Measurements from ENCODE around the gene KRI1.
A peak's percentile ranks its signal among the peaks of the same experiment; 100 is the strongest.

Gene KRI1

DNA sequence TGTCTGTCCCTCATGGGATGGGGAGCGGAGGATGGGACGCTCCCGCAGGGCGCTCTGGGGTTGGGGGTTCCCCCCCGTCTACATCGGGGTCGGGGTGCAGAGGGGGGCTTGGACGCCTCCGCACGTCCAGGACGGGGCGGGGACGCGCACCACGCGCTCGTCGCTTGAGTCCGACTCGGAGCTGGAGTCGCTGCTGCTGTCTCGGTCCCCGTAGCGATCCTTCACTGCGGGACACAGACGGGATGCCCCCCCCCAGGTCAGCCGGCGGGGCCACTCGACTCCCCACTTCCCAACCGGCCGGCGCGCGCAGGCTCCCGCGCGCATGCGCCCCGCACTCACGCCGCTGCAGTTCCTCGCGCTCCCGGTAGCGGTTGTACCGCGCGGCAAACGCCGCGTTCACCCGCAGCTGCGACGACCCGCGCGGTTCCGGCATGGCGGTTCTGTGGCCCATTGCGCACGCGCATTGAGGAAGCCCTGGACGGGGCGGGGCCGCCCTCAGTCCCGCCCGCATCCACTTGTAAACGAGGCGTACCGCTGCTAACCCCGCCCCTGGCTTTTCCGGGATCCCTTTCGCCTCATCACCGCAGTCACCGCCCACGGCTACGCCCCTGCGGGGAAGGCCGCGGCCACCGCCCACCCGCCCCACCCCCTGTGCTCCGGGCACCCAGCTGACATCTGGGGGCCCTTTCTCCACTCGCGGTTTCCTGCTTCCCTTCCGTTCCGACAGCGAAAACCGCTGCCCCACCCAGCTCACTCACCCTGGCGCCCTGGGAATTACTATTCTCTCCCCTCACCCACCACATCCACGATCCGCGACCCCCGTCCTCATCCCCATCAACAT, at the start of gene KRI1:
Gene KRI1, minus strand, starts transcription at position 444 of the 841 bp plus-strand sequence. Its CDS starts 11 bp downstream, at position 433.
- no peak for TF ChIP-seq CTCF (IDR thresholded peaks at IDR 0.05; ENCODE audit: control extremely low read depth, extremely low read depth, low read depth, missing control alignments)

GRCh38 chr19:10612499-10613119, 46.8 kb upstream of the KRI1 start:
- no peak for TF ChIP-seq CTCF (IDR thresholded peaks at IDR 0.05; ENCODE audit: control extremely low read depth, extremely low read depth, low read depth, missing control alignments)
- POLR2A ChIA-PET, result no interaction called here
- CTCF ChIA-PET, result interaction anchor here (1.2 to 2.3 kb wide), 4 partner anchors 18 to 34 kb away, joined by 3 to 16 read pairs (median 11); no protein-coding TSS in a partner anchor
- DNase-seq (ENCODE audit: extremely low spot score), result peak; percentile 13

More for the DNA sequence above, at the start of gene KRI1:
- ChIA-PET POLR2A (interaction anchor here (0.7 kb wide), 1 partner anchor 817 kb away, joined by 4 read pairs; no protein-coding TSS in a partner anchor), CTCF (interaction anchor here (1.0 to 5.6 kb wide), 3 partner anchors 15 to 78 kb away, joined by 5 to 46 read pairs (median 11); no protein-coding TSS in a partner anchor)
- DNase-seq (ENCODE audit: extremely low spot score), result peak; percentile 98

DNA sequence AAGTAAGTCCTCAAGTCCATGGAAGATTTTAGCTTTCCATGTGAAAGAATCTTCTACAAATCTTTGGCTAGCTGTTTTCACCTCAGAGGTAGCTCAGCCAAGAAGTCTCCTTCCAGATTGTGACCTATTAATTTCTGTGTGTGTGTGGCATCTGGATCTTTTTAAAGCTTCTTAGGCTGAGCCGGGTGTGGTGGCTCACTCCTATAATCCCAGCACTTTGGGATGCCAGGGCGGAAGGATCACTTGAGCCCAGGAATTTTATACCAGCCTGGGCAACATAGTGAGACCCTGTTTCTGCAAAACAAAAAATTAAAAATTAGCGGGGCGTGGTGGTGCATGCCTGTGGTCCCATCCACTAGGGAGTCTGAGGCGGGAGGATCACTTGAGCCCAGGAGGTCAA, 46.1 kb upstream of the KRI1 start:
- TF ChIP-seq CTCF (IDR thresholded peaks at IDR 0.05; ENCODE audit: control extremely low read depth, extremely low read depth, low read depth, missing control alignments), result no peak
- POLR2A ChIA-PET, result interaction anchor here (0.6 kb wide), 1 partner anchor 50 kb away, joined by 5 read pairs; no protein-coding TSS in a partner anchor
- CTCF ChIA-PET, result interaction anchor here (1.2 to 2.3 kb wide), 4 partner anchors 17 to 35 kb away, joined by 3 to 16 read pairs (median 11); no protein-coding TSS in a partner anchor
- no peak for DNase-seq (ENCODE audit: extremely low spot score)

DNA sequence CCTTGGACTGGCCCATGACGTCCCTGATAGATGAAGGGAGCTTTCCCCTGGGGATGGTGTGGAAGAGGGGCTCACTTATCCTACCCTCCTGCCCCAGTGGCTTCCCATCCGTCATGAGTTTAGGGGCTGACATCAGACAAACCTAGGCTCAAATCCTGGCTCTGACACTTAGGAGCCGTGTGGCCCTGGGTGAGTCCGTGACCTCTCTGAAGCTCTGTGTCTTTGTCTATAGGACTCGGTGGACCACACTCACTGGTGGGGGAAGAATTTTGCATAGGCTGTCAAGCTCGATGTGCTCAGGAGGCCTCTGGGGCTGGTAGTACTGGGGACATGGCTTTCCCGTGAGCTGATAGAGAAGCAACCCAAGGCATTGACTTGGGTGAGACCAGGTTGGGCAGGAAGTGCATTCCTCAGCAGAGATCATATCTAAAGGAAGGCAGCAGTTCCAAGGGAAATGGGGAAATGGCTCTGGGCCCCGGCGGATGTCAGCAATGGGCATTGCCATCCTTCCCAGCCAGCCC, 38.7 kb upstream of the KRI1 start:
- CTCF ChIA-PET, result interaction anchor here (1.2 to 5.3 kb wide), 7 partner anchors 24 to 188 kb away, joined by 3 to 26 read pairs (median 5); no protein-coding TSS in a partner anchor
- POLR2A ChIA-PET, result interaction anchor here (0.6 kb wide), 1 partner anchor 924 kb away, joined by 3 read pairs; no protein-coding TSS in a partner anchor
- peak; percentile 64 for DNase-seq (ENCODE audit: extremely low spot score)
- no peak for TF ChIP-seq CTCF (IDR thresholded peaks at IDR 0.05; ENCODE audit: control extremely low read depth, extremely low read depth, low read depth, missing control alignments)

DNA sequence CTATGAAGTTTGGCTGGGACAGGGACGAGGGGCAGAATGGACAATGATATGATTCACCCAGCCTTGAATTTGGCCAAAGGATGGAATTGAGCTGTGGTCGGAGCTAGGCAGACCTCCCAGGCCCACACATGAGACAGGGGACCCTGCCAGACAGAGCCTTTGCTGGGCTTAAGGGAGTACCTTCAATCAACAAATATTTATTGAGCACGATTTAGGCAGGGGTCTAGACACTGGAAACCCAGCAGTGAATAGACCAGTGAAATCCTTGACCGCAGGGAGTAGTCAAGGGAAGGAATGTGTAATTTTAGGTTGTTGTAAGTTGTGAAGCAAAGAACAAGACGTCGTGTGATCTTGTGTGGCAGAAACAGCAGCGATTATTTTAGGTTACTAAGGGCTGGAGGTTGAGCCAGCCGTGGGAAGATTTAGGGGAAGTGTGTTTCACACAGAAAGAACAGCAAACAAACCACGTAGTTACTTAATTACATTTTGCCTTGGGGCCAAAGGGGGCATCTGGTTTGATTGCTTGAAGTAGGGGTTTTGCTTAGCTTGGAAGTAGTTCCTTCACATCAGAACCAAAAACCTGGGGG, 38.2 kb upstream of the KRI1 start:
- POLR2A ChIA-PET, result interaction anchor here (0.5 to 0.6 kb wide), 2 partner anchors 15 to 924 kb away, joined by 3 read pairs; no protein-coding TSS in a partner anchor
- DNase-seq (ENCODE audit: extremely low spot score), result peak; percentile 67
- CTCF ChIA-PET, result interaction anchor here (0.8 to 5.3 kb wide), 8 partner anchors 23 to 188 kb away, joined by 3 to 26 read pairs (median 4); no protein-coding TSS in a partner anchor
- no peak for TF ChIP-seq CTCF (IDR thresholded peaks at IDR 0.05; ENCODE audit: control extremely low read depth, extremely low read depth, low read depth, missing control alignments)

Data from GM10248 (cell line).